Measurements from ENCODE around the gene CD70. TPM values are rescaled to one million over a fixed set of nuclear protein-coding genes. Genes with fewer than 3 reads are reported as not detected.
"Not testable (repeated sequence)": the region's sequence is repeated elsewhere in the genome, so short reads cannot be mapped to it uniquely, and the experiment has no call there.

CD70 gene
- total RNA-seq, 3 donors from 2014 or later: 1.0 TPM; not detected in 2

GRCh38 chr19:6608940-6609339 lies 18.0 kb upstream of the CD70 start:
- no peak for DNase-seq
- no peak for TF ChIP-seq CTCF (IDR thresholded peaks at IDR 0.05)
- no peaks in the 10 kb centered on the region for H3K4me1 ChIP-seq (ENCODE audit: low read depth)
- intact Hi-C loops (cut with DNase I, micrococcal nuclease): no loop called here
- H3K9me3 ChIP-seq: no peaks in the 10 kb centered on the region
- no peak overlapping the region for H3K4me3 ChIP-seq
- no peaks in the 10 kb centered on the region for H3K36me3 ChIP-seq (ENCODE audit: low read depth)
- ATAC-seq: no peak

- H3K4me1 ChIP-seq (ENCODE audit: low read depth); H3K36me3 ChIP-seq (ENCODE audit: low read depth); DNase-seq; ATAC-seq; intact Hi-C loops (cut with DNase I, micrococcal nuclease); H3K9me3 ChIP-seq; H3K4me3 ChIP-seq: not testable (repeated sequence)
Observed at GRCh38 chr19:6608146-6608545, 17.2 kb upstream of the CD70 start.

GRCh38 chr19:6606276-6607070 lies 15.5 kb upstream of the CD70 start:
- H3K4me3 ChIP-seq; H3K36me3 ChIP-seq (ENCODE audit: low read depth); intact Hi-C loops (cut with DNase I, micrococcal nuclease); DNase-seq; H3K9me3 ChIP-seq; ATAC-seq; H3K4me1 ChIP-seq (ENCODE audit: low read depth): not testable (repeated sequence)

- DNase-seq (no peak), ATAC-seq (no peak)
- H3K36me3 ChIP-seq (ENCODE audit: low read depth): no peaks in the 10 kb centered on the region
- TF ChIP-seq CTCF (IDR thresholded peaks at IDR 0.05): no peak
- intact Hi-C loops (cut with DNase I, micrococcal nuclease): no loop called here
- H3K9me3 ChIP-seq: no peaks in the 10 kb centered on the region
- H3K4me3 ChIP-seq: no peak overlapping the region
- H3K4me1 ChIP-seq (ENCODE audit: low read depth): no peaks in the 10 kb centered on the region
Observed at GRCh38 chr19:6604906-6605305, 14.0 kb upstream of the CD70 start.

GRCh38 chr19:6602729-6603114 lies 11.8 kb upstream of the CD70 start:
- intact Hi-C loops (cut with DNase I, micrococcal nuclease): no loop called here
- no peak for TF ChIP-seq CTCF (IDR thresholded peaks at IDR 0.05)
- peak; percentile 34 for ATAC-seq
- no peaks in the 10 kb centered on the region for H3K9me3 ChIP-seq
- no peak for DNase-seq
- H3K4me1 ChIP-seq (ENCODE audit: low read depth): no peaks in the 10 kb centered on the region
- no peak overlapping the region for H3K4me3 ChIP-seq
- no peaks in the 10 kb centered on the region for H3K36me3 ChIP-seq (ENCODE audit: low read depth)

GRCh38 chr19:6601537-6602052 lies 10.6 kb upstream of the CD70 start:
- ATAC-seq, H3K4me3 ChIP-seq: not testable (repeated sequence)

GRCh38 chr19:6600951-6601536 lies 10.1 kb upstream of the CD70 start:
- H3K4me3 ChIP-seq; H3K4me1 ChIP-seq (ENCODE audit: low read depth); DNase-seq; H3K36me3 ChIP-seq (ENCODE audit: low read depth); ATAC-seq; intact Hi-C loops (cut with DNase I, micrococcal nuclease); H3K9me3 ChIP-seq: not testable (repeated sequence)

More at GRCh38 chr19:6601537-6602052, 10.6 kb upstream of the CD70 start:
- H3K4me1 ChIP-seq (ENCODE audit: low read depth); DNase-seq; H3K9me3 ChIP-seq; H3K36me3 ChIP-seq (ENCODE audit: low read depth); intact Hi-C loops (cut with DNase I, micrococcal nuclease): not testable (repeated sequence)

Measured in mucosa of descending colon (tissue), 3 donors.